GM23338 (cell line): ENCODE data around the gene GRIN2A. TPM values are rescaled to one million over a fixed set of nuclear protein-coding genes. Genes with fewer than 3 reads are reported as not detected.

ENCODE experiments used
- ATAC-seq: fragments of 200-7000 bp; cut with Tn5 transposase; 3 replicates; pipeline ENCODE4 v1.9.1; 2020
- DNase-seq: peaks from one replicate; pipeline ENCODE4 v3.0.0-alpha.2; 2015; ENCODE audit warnings: low spot score
- H2AFZ ChIP-seq: fragments of 200-600 bp; sonication (generic); 2 replicates; pipeline ENCODE4 v1.8.0; 2016; ENCODE audit warnings: antibody characterized with exemption, mild to moderate bottlenecking, moderate library complexity
- H3F3A ChIP-seq: fragments of 200-600 bp; sonication (generic); replicated peaks from 2 replicates; pipeline ENCODE4 v1.8.0; 2017; ENCODE audit warnings: antibody characterized with exemption, mixed run types, low read depth
- H3K27ac ChIP-seq: fragments of 200-600 bp; sonication (generic); 2 replicates; pipeline ENCODE4 v1.6.1; 2016; ENCODE audit warnings: low read depth
- H3K27me3 ChIP-seq: fragments of 200-600 bp; sonication (generic); 2 replicates; pipeline ENCODE4 v1.8.0; 2016; ENCODE audit warnings: mild to moderate bottlenecking, mixed run types, moderate library complexity; ENCODE audit not compliant: insufficient read depth
- H3K36me3 ChIP-seq: fragments of 200-600 bp; sonication (generic); 2 replicates; pipeline ENCODE4 v1.8.0; 2016; ENCODE audit warnings: mild to moderate bottlenecking; ENCODE audit not compliant: insufficient read depth
- H3K4me1 ChIP-seq: fragments of 200-600 bp; sonication (generic); 2 replicates; pipeline ENCODE4 v1.8.0; 2016; ENCODE audit warnings: mild to moderate bottlenecking, moderate library complexity; ENCODE audit not compliant: insufficient read depth
- H3K4me2 ChIP-seq: fragments of 200-600 bp; sonication (generic); 2 replicates; pipeline ENCODE4 v1.7.1; 2017; ENCODE audit warnings: mixed run types
- H3K4me3 ChIP-seq: fragments of 200-600 bp; sonication (generic); 2 replicates; pipeline ENCODE4 v1.6.1; 2016; ENCODE audit warnings: mixed run types
- H3K79me2 ChIP-seq: fragments of 200-600 bp; sonication (generic); replicated peaks from 2 replicates; pipeline ENCODE4 v1.8.0; 2017; ENCODE audit warnings: mild to moderate bottlenecking; ENCODE audit not compliant: insufficient read depth
- H3K9me2 ChIP-seq: fragments of 200-600 bp; sonication (generic); 2 replicates; pipeline ENCODE4 v1.8.0; 2017; ENCODE audit not compliant: insufficient read depth
- H4K20me1 ChIP-seq: fragments of 200-600 bp; sonication (generic); replicated peaks from 2 replicates; pipeline ENCODE4 v1.8.0; 2017; ENCODE audit warnings: mild to moderate bottlenecking; ENCODE audit not compliant: insufficient read depth
- H3K27ac Mint-ChIP-seq: 2 replicates; pipeline ENCODE4 v1.8.0; 2020; ENCODE audit warnings: inconsistent platforms, mild to moderate bottlenecking, moderate library complexity, mixed read lengths
- H3K27me3 Mint-ChIP-seq: 3 replicates; pipeline ENCODE4 v1.8.0; 2022; ENCODE audit warnings: low read depth, mild to moderate bottlenecking, moderate library complexity, mixed read lengths, inconsistent platforms; ENCODE audit not compliant: insufficient read depth, poor library complexity
- H3K36me3 Mint-ChIP-seq: 3 replicates; pipeline ENCODE4 v1.8.0; 2021; ENCODE audit warnings: low read depth, mild to moderate bottlenecking, inconsistent platforms, moderate library complexity, mixed read lengths
- H3K4me1 Mint-ChIP-seq: 3 replicates; pipeline ENCODE4 v1.8.0; 2020; ENCODE audit warnings: mild to moderate bottlenecking, inconsistent platforms, mixed read lengths
- H3K4me3 Mint-ChIP-seq: 3 replicates; pipeline ENCODE4 v1.8.0; 2021; ENCODE audit warnings: moderate library complexity, mild to moderate bottlenecking, inconsistent platforms, mixed read lengths
- H3K9me3 Mint-ChIP-seq: 3 replicates; pipeline ENCODE4 v1.8.0; 2020; ENCODE audit warnings: moderate library complexity, mild to moderate bottlenecking, inconsistent platforms, mixed read lengths
- CREB1 ChIP-seq: fragments of 250-450 bp; sonication (Bioruptor Pico); IDR thresholded peaks from 2 replicates; pipeline ENCODE4 v1.5.0; 2020; ENCODE audit warnings: low read depth, mild to moderate bottlenecking, moderate library complexity
- EZH2 ChIP-seq: fragments of 200-600 bp; sonication (generic); IDR thresholded peaks from one replicate; pipeline ENCODE4 v1.8.0; 2017; ENCODE audit warnings: antibody characterized with exemption, mild to moderate bottlenecking, low read depth; ENCODE audit not compliant: unreplicated experiment
- NANOG ChIP-seq: IDR thresholded peaks from 2 replicates; pipeline ENCODE4 v1.6.1; 2016; ENCODE audit warnings: antibody characterized with exemption, borderline replicate concordance
- POLR2AphosphoS5 ChIP-seq: IDR thresholded peaks from 2 replicates; pipeline ENCODE4 v1.6.1; 2016; ENCODE audit warnings: antibody characterized with exemption, low read depth
- STAT1 ChIP-seq: IDR thresholded peaks from one replicate; pipeline ENCODE4 v1.6.1; 2016; ENCODE audit warnings: antibody characterized with exemption; ENCODE audit not compliant: unreplicated experiment
- ZNF114 ChIP-seq: fragments of 250-450 bp; sonication (Bioruptor Pico); IDR thresholded peaks from 2 replicates; pipeline ENCODE4 v1.5.0; 2020; ENCODE audit warnings: mild to moderate bottlenecking, moderate library complexity
- polyA plus RNA-seq: library from polyadenylated mRNA; unstranded; fragments of >200 nt; fragmentation: Nextera tagmentation; extraction: Ambion mirVana; gene quantifications from 2 replicates; pipeline ENCODE4 v1.2.1, GENCODE V29; 2016
- total RNA-seq: library from RNA; depleted of rRNA; stranded (reverse); fragments of >200 nt; shearing (Covaris generic); gene quantifications from 2 replicates; pipeline ENCODE4 v1.2.3, GENCODE V29; 2014
- TF ChIP-seq, protein P1 (sequence below): IDR thresholded peaks from one replicate; pipeline ENCODE4 v1.6.1; 2018; ENCODE audit warnings: antibody characterized with exemption; ENCODE audit not compliant: unreplicated experiment
- TF ChIP-seq, protein P2 (sequence below): IDR thresholded peaks from 2 replicates; pipeline ENCODE4 v1.6.1; 2016; ENCODE audit warnings: antibody characterized with exemption
- TF ChIP-seq, protein P3 (sequence below), 2 experiments: fragments of 200-600 bp in 1 of 2; sonication (generic) in 1 of 2; conservative IDR thresholded peaks; 2 replicates each; pipeline versions ENCODE4 v1.5.1 to v1.6.1; 2016 to 2017; ENCODE audit warnings: antibody characterized with exemption in 2 of 2, low read depth in 2 of 2, mild to moderate bottlenecking in 2 of 2, moderate library complexity in 1 of 2

Gene GRIN2A
- total and polyA plus RNA-seq, 2 experiments from 2014 or later = 0.89 to 5.1 TPM

DNA sequence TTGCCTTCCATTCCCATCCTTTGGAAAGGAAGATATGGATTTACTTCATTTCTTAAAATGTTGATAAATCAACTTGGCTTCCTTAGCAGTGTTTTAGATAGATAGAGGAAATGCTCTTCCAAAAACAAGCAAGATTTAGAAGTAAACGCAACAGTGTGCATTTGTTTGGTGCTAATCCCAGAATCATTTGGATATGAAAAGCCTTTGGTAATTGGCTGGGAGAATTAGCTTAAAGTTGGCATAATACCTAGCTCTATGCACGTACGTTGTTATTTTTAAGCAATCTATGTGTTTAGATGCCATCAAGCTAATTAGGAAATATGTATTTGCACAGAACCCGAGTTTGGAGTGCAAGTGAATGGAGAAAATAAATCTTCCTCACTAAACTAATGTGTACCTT, 415.3 kb downstream of the GRIN2A start (continued):
- TF ChIP-seq, protein P1, sequence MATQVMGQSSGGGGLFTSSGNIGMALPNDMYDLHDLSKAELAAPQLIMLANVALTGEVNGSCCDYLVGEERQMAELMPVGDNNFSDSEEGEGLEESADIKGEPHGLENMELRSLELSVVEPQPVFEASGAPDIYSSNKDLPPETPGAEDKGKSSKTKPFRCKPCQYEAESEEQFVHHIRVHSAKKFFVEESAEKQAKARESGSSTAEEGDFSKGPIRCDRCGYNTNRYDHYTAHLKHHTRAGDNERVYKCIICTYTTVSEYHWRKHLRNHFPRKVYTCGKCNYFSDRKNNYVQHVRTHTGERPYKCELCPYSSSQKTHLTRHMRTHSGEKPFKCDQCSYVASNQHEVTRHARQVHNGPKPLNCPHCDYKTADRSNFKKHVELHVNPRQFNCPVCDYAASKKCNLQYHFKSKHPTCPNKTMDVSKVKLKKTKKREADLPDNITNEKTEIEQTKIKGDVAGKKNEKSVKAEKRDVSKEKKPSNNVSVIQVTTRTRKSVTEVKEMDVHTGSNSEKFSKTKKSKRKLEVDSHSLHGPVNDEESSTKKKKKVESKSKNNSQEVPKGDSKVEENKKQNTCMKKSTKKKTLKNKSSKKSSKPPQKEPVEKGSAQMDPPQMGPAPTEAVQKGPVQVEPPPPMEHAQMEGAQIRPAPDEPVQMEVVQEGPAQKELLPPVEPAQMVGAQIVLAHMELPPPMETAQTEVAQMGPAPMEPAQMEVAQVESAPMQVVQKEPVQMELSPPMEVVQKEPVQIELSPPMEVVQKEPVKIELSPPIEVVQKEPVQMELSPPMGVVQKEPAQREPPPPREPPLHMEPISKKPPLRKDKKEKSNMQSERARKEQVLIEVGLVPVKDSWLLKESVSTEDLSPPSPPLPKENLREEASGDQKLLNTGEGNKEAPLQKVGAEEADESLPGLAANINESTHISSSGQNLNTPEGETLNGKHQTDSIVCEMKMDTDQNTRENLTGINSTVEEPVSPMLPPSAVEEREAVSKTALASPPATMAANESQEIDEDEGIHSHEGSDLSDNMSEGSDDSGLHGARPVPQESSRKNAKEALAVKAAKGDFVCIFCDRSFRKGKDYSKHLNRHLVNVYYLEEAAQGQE = no peak
- TF ChIP-seq STAT1 (no peak), EZH2 (no peak), NANOG (no peak), CREB1 (no peak), POLR2AphosphoS5 (no peak)
- TF ChIP-seq, protein P2, sequence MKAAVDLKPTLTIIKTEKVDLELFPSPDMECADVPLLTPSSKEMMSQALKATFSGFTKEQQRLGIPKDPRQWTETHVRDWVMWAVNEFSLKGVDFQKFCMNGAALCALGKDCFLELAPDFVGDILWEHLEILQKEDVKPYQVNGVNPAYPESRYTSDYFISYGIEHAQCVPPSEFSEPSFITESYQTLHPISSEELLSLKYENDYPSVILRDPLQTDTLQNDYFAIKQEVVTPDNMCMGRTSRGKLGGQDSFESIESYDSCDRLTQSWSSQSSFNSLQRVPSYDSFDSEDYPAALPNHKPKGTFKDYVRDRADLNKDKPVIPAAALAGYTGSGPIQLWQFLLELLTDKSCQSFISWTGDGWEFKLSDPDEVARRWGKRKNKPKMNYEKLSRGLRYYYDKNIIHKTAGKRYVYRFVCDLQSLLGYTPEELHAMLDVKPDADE = no peak
- TF ChIP-seq, protein P3, sequence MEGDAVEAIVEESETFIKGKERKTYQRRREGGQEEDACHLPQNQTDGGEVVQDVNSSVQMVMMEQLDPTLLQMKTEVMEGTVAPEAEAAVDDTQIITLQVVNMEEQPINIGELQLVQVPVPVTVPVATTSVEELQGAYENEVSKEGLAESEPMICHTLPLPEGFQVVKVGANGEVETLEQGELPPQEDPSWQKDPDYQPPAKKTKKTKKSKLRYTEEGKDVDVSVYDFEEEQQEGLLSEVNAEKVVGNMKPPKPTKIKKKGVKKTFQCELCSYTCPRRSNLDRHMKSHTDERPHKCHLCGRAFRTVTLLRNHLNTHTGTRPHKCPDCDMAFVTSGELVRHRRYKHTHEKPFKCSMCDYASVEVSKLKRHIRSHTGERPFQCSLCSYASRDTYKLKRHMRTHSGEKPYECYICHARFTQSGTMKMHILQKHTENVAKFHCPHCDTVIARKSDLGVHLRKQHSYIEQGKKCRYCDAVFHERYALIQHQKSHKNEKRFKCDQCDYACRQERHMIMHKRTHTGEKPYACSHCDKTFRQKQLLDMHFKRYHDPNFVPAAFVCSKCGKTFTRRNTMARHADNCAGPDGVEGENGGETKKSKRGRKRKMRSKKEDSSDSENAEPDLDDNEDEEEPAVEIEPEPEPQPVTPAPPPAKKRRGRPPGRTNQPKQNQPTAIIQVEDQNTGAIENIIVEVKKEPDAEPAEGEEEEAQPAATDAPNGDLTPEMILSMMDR (conservative IDR thresholded peaks at IDR 0.05; ENCODE audit: low read depth in 2 of 2) = no peak

DNA sequence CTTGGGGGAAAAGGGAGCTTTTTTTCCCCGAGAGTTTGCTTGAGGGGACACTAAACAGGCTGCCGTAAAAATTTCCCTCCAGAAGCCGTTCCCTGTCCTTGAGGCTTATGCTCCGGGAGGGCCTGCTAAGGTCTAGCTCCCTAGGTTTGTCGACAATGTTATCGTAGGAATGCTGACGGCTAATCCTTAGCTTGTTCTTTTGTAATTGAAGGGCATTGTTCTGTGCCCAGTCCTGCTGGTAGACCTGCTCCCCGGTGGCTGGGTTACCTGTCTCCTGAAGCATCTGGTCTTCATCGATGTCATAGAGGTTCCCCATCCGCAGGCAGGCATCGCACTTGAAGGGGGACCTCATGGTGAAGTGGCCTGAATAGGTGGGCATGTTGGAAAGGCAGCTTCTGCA, 418.7 kb downstream of the GRIN2A start:
- H3K9me3 Mint-ChIP-seq = peaks cover 6% of the 10 kb centered on the region; the same call in 2 of the 3 replicates
- DNase-seq (peak; percentile 13), ATAC-seq (peak; percentile 67)
- Histone ChIP-seq H4K20me1 (no peaks in the 10 kb centered on the region), H3F3A (no peaks in the 10 kb centered on the region), H2AFZ (no peak overlapping the region), H3K79me2 (no peaks in the 10 kb centered on the region), H3K4me2 (no peak overlapping the region), H3K4me1 (peaks cover 12% of the 10 kb centered on the region), H3K27me3 (no peaks in the 10 kb centered on the region), H3K27ac (no peak overlapping the region), H3K4me3 (no peak overlapping the region), H3K36me3 (no peaks in the 10 kb centered on the region), H3K9me2 (peaks cover 10% of the 10 kb centered on the region; the same call in 1 of the 2 replicates)
- peaks cover 12% of the 10 kb centered on the region; the same call in 2 of the 3 replicates for H3K36me3 Mint-ChIP-seq
- peaks cover 4% of the 10 kb centered on the region for H3K27me3 Mint-ChIP-seq
- no peak overlapping the region for H3K4me3 Mint-ChIP-seq
- H3K27ac Mint-ChIP-seq = no peak overlapping the region
- H3K4me1 Mint-ChIP-seq = peaks cover 16% of the 10 kb centered on the region; the same call in 2 of the 3 replicates
- TF ChIP-seq STAT1 (no peak), ZNF114 (CRISPR knock-in tag) (no peak), POLR2AphosphoS5 (no peak), EZH2 (no peak)
- TF ChIP-seq, protein P3 (conservative IDR thresholded peaks at IDR 0.05; ENCODE audit: low read depth in 2 of 2) = no peak
- TF ChIP-seq, protein P1 = no peak
